Measurements from ENCODE around the gene TCP11.

The TCP11 gene

GRCh38 chr6:35092362-35093117, 48.6 kb downstream of the TCP11 start:
- no peak for DNase-seq (ENCODE audit: low read depth in 3 of 3)

- no peak for DNase-seq (ENCODE audit: low read depth in 3 of 3)
These were observed 49.6 kb downstream of the TCP11 start for GRCh38 chr6:35091346-35092083.

- DNase-seq (ENCODE audit: low read depth in 3 of 3), result no peak
These were observed 50.4 kb downstream of the TCP11 start for GRCh38 chr6:35090734-35091133.

GRCh38 chr6:35089935-35090505, 51.1 kb downstream of the TCP11 start:
- DNase-seq (ENCODE audit: low read depth in 3 of 3), result no peak

- DNase-seq (ENCODE audit: low read depth in 3 of 3), result no peak
These were observed 51.8 kb downstream of the TCP11 start for GRCh38 chr6:35089216-35089934.

- no peak for DNase-seq (ENCODE audit: low read depth in 3 of 3)
These were observed 52.6 kb downstream of the TCP11 start for GRCh38 chr6:35088281-35089215.

GRCh38 chr6:35087361-35088280, 53.5 kb downstream of the TCP11 start:
- DNase-seq (ENCODE audit: low read depth in 3 of 3), result no peak

- DNase-seq (ENCODE audit: low read depth in 3 of 3), result no peak
These were observed 54.3 kb downstream of the TCP11 start for GRCh38 chr6:35086636-35087360.

- no peak for DNase-seq (ENCODE audit: low read depth in 3 of 3)
These were observed 54.9 kb downstream of the TCP11 start for GRCh38 chr6:35086282-35086632.

GRCh38 chr6:35085359-35086281, 55.5 kb downstream of the TCP11 start:
- DNase-seq (ENCODE audit: low read depth in 3 of 3), result no peak

- no peak for DNase-seq (ENCODE audit: low read depth in 3 of 3)
These were observed 56.5 kb downstream of the TCP11 start for GRCh38 chr6:35084511-35085203.

- DNase-seq (ENCODE audit: low read depth in 3 of 3), result no peak
These were observed 57.1 kb downstream of the TCP11 start for GRCh38 chr6:35084041-35084491.

- no peak for DNase-seq (ENCODE audit: low read depth in 3 of 3)
These were observed 57.6 kb downstream of the TCP11 start for GRCh38 chr6:35083507-35083906.

- DNase-seq (ENCODE audit: low read depth in 3 of 3), result no peak
These were observed 58.3 kb downstream of the TCP11 start for GRCh38 chr6:35082733-35083403.

GRCh38 chr6:35082046-35082732, 59.0 kb downstream of the TCP11 start:
- DNase-seq (ENCODE audit: low read depth in 3 of 3), result no peak

- no peak for DNase-seq (ENCODE audit: low read depth in 3 of 3)
These were observed 59.7 kb downstream of the TCP11 start for GRCh38 chr6:35081426-35081851.
